Ovary (tissue), 9 donors: Measurements from ENCODE around the gene COG5. TPM values are rescaled to one million over a fixed set of nuclear protein-coding genes. Genes with fewer than 3 reads are reported as not detected.
A peak's percentile ranks its signal among the peaks of the same experiment; 100 is the strongest.

ENCODE experiments used
- DNase-seq, 5 donors: peaks; one replicate each; pipeline ENCODE4 v3.0.0-alpha.2; 2019 to 2020
- H3K27ac ChIP-seq, 2 donors: fragments of 200-600 bp; one replicate each; pipeline versions ENCODE4 v1.5.1 to v1.8.0; 2019 to 2022
- H3K27me3 ChIP-seq: fragments of 200-600 bp; one replicate; pipeline ENCODE4 v1.8.0; 2022
- H3K36me3 ChIP-seq: fragments of 200-600 bp; sonication (generic); one replicate; pipeline ENCODE4 v1.5.1; 2019
- H3K4me1 ChIP-seq: one replicate; pipeline ENCODE4 v1.8.1; 2013; ENCODE audit warnings: mild to moderate bottlenecking, moderate library complexity; ENCODE audit not compliant: insufficient read depth
- H3K4me3 ChIP-seq: fragments of 200-600 bp; sonication (generic); one replicate; pipeline ENCODE4 v1.5.1; 2017
- H3K9me3 ChIP-seq, 2 donors: fragments of 200-600 bp in 1 of 2; sonication (generic) in 1 of 2; one replicate each; pipeline versions ENCODE4 v1.5.1 to v1.8.1; 2013 to 2019; ENCODE audit warnings: mild to moderate bottlenecking in 1 of 2, moderate library complexity in 1 of 2
- CTCF ChIP-seq, 3 donors: fragments of 450-650 bp in 2 of 3; fragments of 200-600 bp in 1 of 3; IDR thresholded peaks; one replicate each; pipeline versions ENCODE4 v1.5.1 to v1.8.0; 2016 to 2022; ENCODE audit warnings: antibody characterized with exemption in 3 of 3, mild to moderate bottlenecking in 1 of 3
- EP300 ChIP-seq: sonication (generic); formaldehyde crosslinking; IDR thresholded peaks from one replicate; pipeline ENCODE4 v1.6.1; 2017; ENCODE audit warnings: antibody characterized with exemption
- POLR2A ChIP-seq: fragments of 450-650 bp; IDR thresholded peaks from one replicate; pipeline ENCODE4 v1.6.1; 2017; ENCODE audit warnings: antibody characterized with exemption, mild to moderate bottlenecking, moderate library complexity
- WGBS, 3 donors: extraction: QIAGEN DNeasy Blood & Tissue Kit in 1 of 3; methylation state at CpG; one replicate each; pipeline versions ENCODE4 v1.1.5 to v1.1.7; 2013 to 2017; 5-methylcytosine and 5-hydroxymethylcytosine counted together
- intact Hi-C, 4 donors: fragments of 100-400 bp; cut with DNase I; formaldehyde crosslinking; loops; one replicate each; pipeline versions ENCODE4 v1.11.0 to v1.15.1; 2022 to 2023
- polyA plus RNA-seq, 2 donors: library from polyadenylated mRNA; stranded (reverse); fragments of 200-250 nt in 1 of 2; fragments of 350-450 nt in 1 of 2; fragmentation: Illumina TruSeq in 1 of 2; extraction: RNeasy Lipid Tissue Mini Kit (QIAGEN cat#74804) in 1 of 2; gene quantifications; one replicate each; pipeline ENCODE4 v1.2.3, GENCODE V29; 2013 to 2014
- total RNA-seq, 7 donors: library from RNA; depleted of rRNA in 2 of 7; stranded (reverse); fragments of >200 nt in 2 of 7; fragmentation: NEBNext Ultra II Directional in 3 of 7; extraction: Animal tissue kit (Norgen Biotek cat#: 25700) in 3 of 7; gene quantifications; one replicate each; pipeline versions ENCODE4 v1.1.0 to v1.2.4, GENCODE V29; 2016 to 2023
- donor health status: DM: no; HTN: no; CAD: no; lungs with moderate emphysema.
- donor health status: DM: no; HTN: no; CAD: no.
- donor health status: Bipolar disorder and iron deficiency.
- donor health status: DM: yes; HTN: yes; CAD: no.
- donor health status: DM: no; HTN: no; CAD: no.
- donor health status: DM: yes; HTN: yes; CAD: no.

Gene COG5
- total and polyA plus RNA-seq, 9 donors: 10.3 to 49.7 (median 37.6) TPM

- 90 to 92% (median 90%) methylated on average over 4 of the region's 4 CpGs for WGBS, 3 donors
- H3K27ac ChIP-seq: no peak overlapping the region
- no peaks in the 10 kb centered on the region for H3K36me3 ChIP-seq
- intact Hi-C loops: no loop called here
- H3K9me3 ChIP-seq: no peaks in the 10 kb centered on the region
- no peak for DNase-seq
- peaks cover 2% of the 10 kb centered on the region for H3K4me1 ChIP-seq
- H3K4me3 ChIP-seq: no peak overlapping the region
- H3K27me3 ChIP-seq: no peaks in the 10 kb centered on the region
- TF ChIP-seq CTCF (IDR thresholded peaks at IDR 0.05) (no peak), POLR2A (no peak), EP300 (no peak)
These were observed 377.5 kb downstream of the COG5 start for GRCh38 chr7:107186240-107186639.

- intact Hi-C loops: no loop called here
- no peaks in the 10 kb centered on the region for H3K36me3 ChIP-seq
- no peaks in the 10 kb centered on the region for H3K27me3 ChIP-seq
- TF ChIP-seq EP300 (no peak), CTCF (IDR thresholded peaks at IDR 0.05) (no peak), POLR2A (no peak)
- no peak for DNase-seq
- no peak overlapping the region for H3K27ac ChIP-seq
- H3K4me3 ChIP-seq: no peak overlapping the region
- no peaks in the 10 kb centered on the region for H3K9me3 ChIP-seq
- 59 to 66% (median 62%) methylated on average over 4 of the region's 4 CpGs for WGBS, 3 donors
- H3K4me1 ChIP-seq: peaks cover 5% of the 10 kb centered on the region
These were observed 378.0 kb downstream of the COG5 start for GRCh38 chr7:107185716-107186115.

- WGBS, 3 donors: 84 to 92% (median 85%) methylated on average over 5 of the region's 5 CpGs
- DNase-seq: no peak
- TF ChIP-seq EP300: no peak
- TF ChIP-seq CTCF (IDR thresholded peaks at IDR 0.05): no peak
- TF ChIP-seq POLR2A: no peak
- Histone ChIP-seq H3K4me3 (no peak overlapping the region), H3K4me1 (peaks cover 8% of the 10 kb centered on the region), H3K27me3 (no peaks in the 10 kb centered on the region), H3K27ac (no peak overlapping the region), H3K36me3 (no peaks in the 10 kb centered on the region), H3K9me3 (no peaks in the 10 kb centered on the region)
- intact Hi-C loops: no loop called here
These were observed 382.5 kb downstream of the COG5 start for GRCh38 chr7:107181172-107181571.

- 14 to 16% (median 15%) methylated on average over 1 of the region's 1 CpG for WGBS, 3 donors
- no peaks in the 10 kb centered on the region for H3K27me3 ChIP-seq
- H3K27ac ChIP-seq: no peak overlapping the region
- H3K4me1 ChIP-seq: peaks cover 12% of the 10 kb centered on the region
- no peak overlapping the region for H3K4me3 ChIP-seq
- no peak for TF ChIP-seq CTCF (IDR thresholded peaks at IDR 0.05)
- no peak for TF ChIP-seq EP300
- TF ChIP-seq POLR2A: no peak
- peak in 3 of 5 donors; percentile 38 to 59 (median 44) for DNase-seq
- intact Hi-C loops: no loop called here
- no peaks in the 10 kb centered on the region for H3K9me3 ChIP-seq
- no peaks in the 10 kb centered on the region for H3K36me3 ChIP-seq
These were observed 383.3 kb downstream of the COG5 start for GRCh38 chr7:107180378-107180777.
